Nucleus accumbens (tissue), 56 donors: ENCODE results near the gene PIGT.

Source experiments
- DNase-seq, 56 donors: peaks; one replicate each; lab custom pipeline; 2025; lab: John Stamatoyannopoulos, UW

The PIGT gene

GRCh38 chr20:45399018-45399417 lies 16.9 kb upstream of the PIGT start:
- DNase-seq: no peak

- DNase-seq: no peak
Measured at GRCh38 chr20:45400346-45401031, 15.5 kb upstream of the PIGT start.

- no peak for DNase-seq
Measured at GRCh38 chr20:45402946-45403345, 13.0 kb upstream of the PIGT start.

GRCh38 chr20:45404438-45404837 lies 11.5 kb upstream of the PIGT start:
- no peak for DNase-seq

- peak in 9 of 56 donors; percentile 27 to 71 (median 40) for DNase-seq
Measured at GRCh38 chr20:45405571-45406259, 10.2 kb upstream of the PIGT start.

GRCh38 chr20:45406260-45407066 lies 9.5 kb upstream of the PIGT start:
- peak in 46 of 56 donors; percentile 22 to 81 (median 65) for DNase-seq

GRCh38 chr20:45407067-45407745 lies 8.7 kb upstream of the PIGT start:
- DNase-seq: peak in 42 of 56 donors; percentile 19 to 76 (median 57)

- DNase-seq: peak in 52 of 56 donors; percentile 15 to 95 (median 85)
Measured at GRCh38 chr20:45407783-45408645, 7.9 kb upstream of the PIGT start, which contains the start of gene DBNDD2. DBNDD2 (plus strand) TSS chr20:45408289; CDS start chr20:45408468, 179 bp downstream.

- DNase-seq: peak in 19 of 56 donors; percentile 13 to 60 (median 35)
Measured at GRCh38 chr20:45408646-45409213, 7.2 kb upstream of the PIGT start.

- no peak for DNase-seq
Measured at GRCh38 chr20:45409521-45410272, 6.2 kb upstream of the PIGT start.

- DNase-seq: no peak
Measured at GRCh38 chr20:45410887-45411286, 5.1 kb upstream of the PIGT start.

- no peak for DNase-seq
Measured at GRCh38 chr20:45412653-45413052, 3.3 kb upstream of the PIGT start.

GRCh38 chr20:45413479-45413878 lies 2.5 kb upstream of the PIGT start:
- DNase-seq: no peak

- no peak for DNase-seq
Measured at GRCh38 chr20:45416917-45417316, 976 bp downstream of the PIGT start.

GRCh38 chr20:45419188-45420091 lies 3.5 kb downstream of the PIGT start:
- peak in 10 of 56 donors; percentile 7 to 76 (median 16) for DNase-seq

- DNase-seq: no peak
Measured at GRCh38 chr20:45420125-45420524, 4.2 kb downstream of the PIGT start.

GRCh38 chr20:45423700-45424099 lies 7.8 kb downstream of the PIGT start:
- DNase-seq: no peak
